Measurements from ENCODE around the gene FMO1. TPM values are rescaled to one million over a fixed set of nuclear protein-coding genes. Genes with fewer than 3 reads are reported as not detected.
"Not testable (repeated sequence)": the region's sequence is repeated elsewhere in the genome, so short reads cannot be mapped to it uniquely, and the experiment has no call there.

The FMO1 gene
- total RNA-seq, 2 donors from 2014 or later = not detected

DNA sequence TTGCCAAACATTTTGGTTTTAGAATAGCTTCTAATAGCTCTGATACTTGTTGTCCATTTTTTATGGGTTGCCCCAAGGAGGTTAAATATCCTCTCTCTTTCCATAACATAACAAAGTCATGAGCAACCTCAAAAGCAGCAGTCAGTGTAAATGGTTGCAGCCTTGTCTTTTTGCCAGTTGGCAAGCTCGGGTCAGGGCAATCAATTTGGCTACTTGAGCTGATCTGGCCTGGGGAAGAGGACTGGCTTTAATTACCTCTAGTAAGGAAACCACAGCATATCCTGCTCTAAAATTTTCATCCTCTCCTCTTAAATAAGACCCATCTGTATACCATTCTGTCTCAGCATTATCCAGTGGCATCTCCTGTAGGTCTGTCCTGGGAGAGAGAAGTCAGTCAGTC is 44.5 kb downstream of the FMO1 start:
- Histone ChIP-seq H3K27me3 (replicated peaks; ENCODE audit: insufficient read depth) (no peaks in the 10 kb centered on the region), H3K36me3 (no peaks in the 10 kb centered on the region), H3K9me3 (no peaks in the 10 kb centered on the region), H3K4me3 (no peak overlapping the region), H3K4me1 (ENCODE audit: control insufficient read depth in 1 of 2, low read depth in 2 of 2) (no peaks in the 10 kb centered on the region), H3K27ac (no peak overlapping the region)
- ATAC-seq (ENCODE audit: insufficient number of reproducible peaks, low FRiP score, low read depth) = no peak
- TF ChIP-seq, protein P1, sequence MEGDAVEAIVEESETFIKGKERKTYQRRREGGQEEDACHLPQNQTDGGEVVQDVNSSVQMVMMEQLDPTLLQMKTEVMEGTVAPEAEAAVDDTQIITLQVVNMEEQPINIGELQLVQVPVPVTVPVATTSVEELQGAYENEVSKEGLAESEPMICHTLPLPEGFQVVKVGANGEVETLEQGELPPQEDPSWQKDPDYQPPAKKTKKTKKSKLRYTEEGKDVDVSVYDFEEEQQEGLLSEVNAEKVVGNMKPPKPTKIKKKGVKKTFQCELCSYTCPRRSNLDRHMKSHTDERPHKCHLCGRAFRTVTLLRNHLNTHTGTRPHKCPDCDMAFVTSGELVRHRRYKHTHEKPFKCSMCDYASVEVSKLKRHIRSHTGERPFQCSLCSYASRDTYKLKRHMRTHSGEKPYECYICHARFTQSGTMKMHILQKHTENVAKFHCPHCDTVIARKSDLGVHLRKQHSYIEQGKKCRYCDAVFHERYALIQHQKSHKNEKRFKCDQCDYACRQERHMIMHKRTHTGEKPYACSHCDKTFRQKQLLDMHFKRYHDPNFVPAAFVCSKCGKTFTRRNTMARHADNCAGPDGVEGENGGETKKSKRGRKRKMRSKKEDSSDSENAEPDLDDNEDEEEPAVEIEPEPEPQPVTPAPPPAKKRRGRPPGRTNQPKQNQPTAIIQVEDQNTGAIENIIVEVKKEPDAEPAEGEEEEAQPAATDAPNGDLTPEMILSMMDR (IDR thresholded peaks at IDR 0.05) = no peak
- no peak for DNase-seq (ENCODE audit: low spot score)

DNA sequence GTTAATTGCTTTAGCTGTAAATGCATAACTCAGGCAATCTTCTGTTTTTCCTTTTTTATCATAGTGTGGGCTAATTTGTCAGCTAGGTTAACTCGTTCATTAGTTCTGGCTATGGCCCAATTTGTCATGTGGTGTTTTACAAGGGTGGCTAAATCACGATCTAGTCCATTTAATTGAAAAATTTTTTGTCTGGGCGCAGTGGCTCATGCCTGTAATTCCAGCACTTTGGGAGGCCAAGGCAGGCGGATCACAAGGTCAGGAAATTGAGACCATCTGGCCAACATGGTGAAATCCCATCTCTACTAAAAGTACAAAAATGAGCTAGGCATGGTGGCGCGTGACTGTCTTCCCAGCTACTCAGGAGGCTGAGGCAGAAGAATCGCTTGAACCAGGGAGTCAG is 47.1 kb downstream of the FMO1 start:
- not testable (repeated sequence) for ATAC-seq (ENCODE audit: insufficient number of reproducible peaks, low FRiP score, low read depth); H3K36me3 ChIP-seq; DNase-seq (ENCODE audit: low spot score); H3K27me3 ChIP-seq (replicated peaks; ENCODE audit: insufficient read depth); H3K27ac ChIP-seq; H3K4me3 ChIP-seq; H3K4me1 ChIP-seq (ENCODE audit: control insufficient read depth in 1 of 2, low read depth in 2 of 2)
- H3K9me3 ChIP-seq = peaks cover 11% of the 10 kb centered on the region

DNA sequence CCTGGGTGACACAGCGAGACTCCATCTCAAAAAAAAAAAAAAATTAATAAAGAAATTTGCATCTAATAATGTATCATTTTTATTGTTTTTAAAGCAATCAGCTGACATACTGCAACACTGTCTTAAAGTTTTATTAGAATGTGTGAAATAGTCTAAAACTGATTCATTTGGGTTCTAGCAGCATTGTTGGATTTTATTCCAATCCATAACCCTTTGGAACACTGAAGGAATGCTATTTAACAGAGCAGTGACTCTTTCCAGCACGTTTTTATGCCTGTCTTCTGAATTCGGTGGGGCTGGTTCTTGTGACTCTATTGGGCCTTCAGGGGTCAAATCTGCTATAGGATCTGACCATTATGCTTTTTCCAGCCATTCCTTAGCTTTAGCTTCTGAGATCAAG is 47.5 kb downstream of the FMO1 start:
- DNase-seq (ENCODE audit: low spot score) (no peak), ATAC-seq (ENCODE audit: insufficient number of reproducible peaks, low FRiP score, low read depth) (no peak)
- Histone ChIP-seq H3K9me3 (peaks cover 14% of the 10 kb centered on the region), H3K27me3 (replicated peaks; ENCODE audit: insufficient read depth) (no peaks in the 10 kb centered on the region), H3K36me3 (no peaks in the 10 kb centered on the region), H3K27ac (no peak overlapping the region), H3K4me3 (no peak overlapping the region), H3K4me1 (ENCODE audit: control insufficient read depth in 1 of 2, low read depth in 2 of 2) (no peaks in the 10 kb centered on the region)
- TF ChIP-seq, protein P1 (IDR thresholded peaks at IDR 0.05) = no peak

GRCh38 chr1:171296897-171297296 is 48.6 kb downstream of the FMO1 start:
- H3K27ac ChIP-seq = no peak overlapping the region
- H3K27me3 ChIP-seq (replicated peaks; ENCODE audit: insufficient read depth) = no peaks in the 10 kb centered on the region
- no peak overlapping the region for H3K4me3 ChIP-seq
- ATAC-seq (ENCODE audit: insufficient number of reproducible peaks, low FRiP score, low read depth) (no peak), DNase-seq (ENCODE audit: low spot score) (no peak)
- H3K36me3 ChIP-seq = no peaks in the 10 kb centered on the region
- TF ChIP-seq, protein P1 (IDR thresholded peaks at IDR 0.05) = no peak
- H3K9me3 ChIP-seq = peaks cover 19% of the 10 kb centered on the region
- H3K4me1 ChIP-seq (ENCODE audit: control insufficient read depth in 1 of 2, low read depth in 2 of 2) = no peaks in the 10 kb centered on the region

DNA sequence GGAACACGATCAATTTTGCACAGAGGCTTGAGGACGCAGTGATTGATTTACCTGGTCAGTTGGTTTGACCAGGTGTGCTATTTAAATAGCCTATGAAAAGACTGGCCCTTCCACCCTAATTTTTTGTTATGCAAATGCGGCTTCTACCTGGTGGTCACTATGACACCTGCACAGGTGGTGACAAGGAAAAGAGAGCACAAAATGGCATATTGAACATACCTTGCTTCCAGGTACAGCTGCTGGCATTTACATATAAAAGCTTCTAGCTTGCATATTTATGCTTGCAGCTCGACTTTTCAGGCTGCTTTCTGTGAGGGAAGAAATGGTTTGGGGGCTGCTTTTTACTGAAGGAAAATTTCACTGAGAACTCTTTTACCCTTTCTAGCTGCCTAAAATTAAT is 50.4 kb downstream of the FMO1 start:
- Histone ChIP-seq H3K27me3 (replicated peaks; ENCODE audit: insufficient read depth) (no peaks in the 10 kb centered on the region), H3K4me3 (no peak overlapping the region), H3K36me3 (no peaks in the 10 kb centered on the region), H3K27ac (no peak overlapping the region), H3K9me3 (peaks cover 19% of the 10 kb centered on the region), H3K4me1 (ENCODE audit: control insufficient read depth in 1 of 2, low read depth in 2 of 2) (no peaks in the 10 kb centered on the region)
- TF ChIP-seq, protein P1 (IDR thresholded peaks at IDR 0.05) = no peak
- DNase-seq (ENCODE audit: low spot score) (no peak), ATAC-seq (ENCODE audit: insufficient number of reproducible peaks, low FRiP score, low read depth) (no peak)

DNA sequence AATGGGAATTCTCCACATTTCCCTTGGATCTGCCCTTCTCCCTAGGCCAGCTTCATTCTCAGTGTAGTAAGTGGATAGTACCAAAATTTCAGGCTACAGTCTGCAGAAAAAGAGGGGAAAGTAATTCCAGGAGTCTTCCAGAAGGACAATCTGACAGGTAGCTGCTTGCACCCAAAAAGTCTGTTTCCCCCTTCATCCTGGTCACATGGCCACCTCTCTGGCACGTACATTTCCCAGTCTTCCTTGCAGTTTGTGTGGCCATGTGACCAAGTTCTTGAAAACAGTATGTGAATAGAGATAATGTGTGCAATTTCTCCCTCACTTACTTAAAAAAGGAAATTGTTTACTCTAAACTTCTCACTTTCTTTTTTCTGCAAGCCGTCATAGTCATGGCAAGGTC is 51.0 kb downstream of the FMO1 start:
- no peaks in the 10 kb centered on the region for H3K27me3 ChIP-seq (replicated peaks; ENCODE audit: insufficient read depth)
- H3K4me3 ChIP-seq = no peak overlapping the region
- no peaks in the 10 kb centered on the region for H3K4me1 ChIP-seq (ENCODE audit: control insufficient read depth in 1 of 2, low read depth in 2 of 2)
- H3K27ac ChIP-seq = no peak overlapping the region
- no peaks in the 10 kb centered on the region for H3K36me3 ChIP-seq
- TF ChIP-seq, protein P1 (IDR thresholded peaks at IDR 0.05) = no peak
- peaks cover 19% of the 10 kb centered on the region for H3K9me3 ChIP-seq
- no peak for DNase-seq (ENCODE audit: low spot score)
- no peak for ATAC-seq (ENCODE audit: insufficient number of reproducible peaks, low FRiP score, low read depth)
